H1 (cell line): ENCODE measurements around the gene SRP14. TPM values are rescaled to one million over a fixed set of nuclear protein-coding genes. Genes with fewer than 3 reads are reported as not detected.

Experiments used
- CTCF ChIA-PET: fragments of 300-600 bp; sonication (Branson Sonifier 250); formaldehyde crosslinking; loops from one replicate; lab custom pipeline; 2021; ENCODE audit not compliant: partially characterized antibody; lab: Charles Lee
- POLR2A ChIA-PET: fragments of 300-600 bp; sonication (Branson Sonifier 250); formaldehyde crosslinking; loops from one replicate; lab custom pipeline; 2021; ENCODE audit warnings: inconsistent platforms; ENCODE audit not compliant: partially characterized antibody; lab: Charles Lee
- DNase-seq, 2 experiments: peaks; one replicate each; pipeline versions ENCODE4 v3.0.0 to v3.0.0-alpha.2; 2010 to 2022; ENCODE audit warnings: low spot score in 2 of 2, low read depth in 1 of 2, mixed read lengths in 1 of 2
- FAIRE-seq: peaks from 2 replicates; lab custom pipeline; 2011; peaks lifted over from hg19 to GRCh38; lab: Jason Lieb, UNC
- H2AFZ ChIP-seq: 2 replicates; pipeline ENCODE4 v1.8.1; 2012; ENCODE audit warnings: low read length, inconsistent platforms
- H2AK5ac ChIP-seq: 2 replicates; pipeline ENCODE4 v1.6.1; 2013; ENCODE audit warnings: low read depth, low read length
- H2BK120ac ChIP-seq: replicated peaks from 2 replicates; pipeline ENCODE3; 2013; ENCODE audit warnings: low read depth, low read length, inconsistent platforms
- H2BK12ac ChIP-seq: 2 replicates; pipeline ENCODE4 v1.6.1; 2013; ENCODE audit warnings: low read depth, low read length
- H2BK15ac ChIP-seq: 2 replicates; pipeline ENCODE4 v1.6.1; 2013; ENCODE audit warnings: low read length
- H2BK20ac ChIP-seq: 2 replicates; pipeline ENCODE4 v1.6.1; 2013; ENCODE audit warnings: low read length
- H2BK5ac ChIP-seq: 2 replicates; pipeline ENCODE4 v1.6.1; 2013; ENCODE audit warnings: low read depth, low read length
- H3K14ac ChIP-seq: 2 replicates; pipeline ENCODE4 v1.6.1; 2013; ENCODE audit warnings: inconsistent platforms; ENCODE audit not compliant: insufficient read length
- H3K18ac ChIP-seq: 2 replicates; pipeline ENCODE4 v1.6.1; 2013; ENCODE audit warnings: low read length; ENCODE audit errors: extremely low read depth
- H3K23ac ChIP-seq: 2 replicates; pipeline ENCODE4 v1.6.1; 2013; ENCODE audit warnings: inconsistent platforms; ENCODE audit not compliant: insufficient read length
- H3K23me2 ChIP-seq: 2 replicates; pipeline ENCODE4 v1.6.1; 2013; ENCODE audit warnings: low read depth, low read length
- H3K27ac ChIP-seq: 2 replicates; pipeline ENCODE4 v1.6.1; 2011; ENCODE audit warnings: low read depth, low read length, inconsistent platforms
- H3K27me3 ChIP-seq, 4 experiments: replicated peaks in 1 of 4; 1 replicate in 1 of 4; 2 replicates in 3 of 4; pipeline versions ENCODE4 v1.6.1 to v1.8.1; 2011 to 2013; ENCODE audit warnings: low read length in 3 of 4, mild to moderate bottlenecking in 3 of 4, inconsistent platforms in 2 of 4, mixed read lengths in 2 of 4, moderate library complexity in 1 of 4; ENCODE audit not compliant: control insufficient read depth in 3 of 4, insufficient read depth in 3 of 4; ENCODE audit errors: extremely low read depth in 1 of 4
- H3K36me3 ChIP-seq, 4 experiments: 2 replicates each; pipeline versions ENCODE4 v1.6.1 to v1.8.1; 2011 to 2013; ENCODE audit warnings: mild to moderate bottlenecking in 4 of 4, low read length in 3 of 4, moderate library complexity in 2 of 4, control low read depth in 1 of 4, inconsistent platforms in 1 of 4; ENCODE audit not compliant: insufficient read depth in 4 of 4, control insufficient read depth in 2 of 4
- H3K4ac ChIP-seq: replicated peaks from 2 replicates; pipeline ENCODE3; 2013; ENCODE audit warnings: low read length, low read depth, mixed read lengths, inconsistent platforms; ENCODE audit not compliant: insufficient read length
- H3K4me1 ChIP-seq, 4 experiments: replicated peaks in 1 of 4; 1 replicate in 1 of 4; 2 replicates in 3 of 4; pipeline versions ENCODE4 v1.6.1 to v1.8.1; 2011 to 2013; ENCODE audit warnings: low read length in 3 of 4, inconsistent platforms in 2 of 4, mixed read lengths in 1 of 4; ENCODE audit not compliant: insufficient read depth in 4 of 4, control insufficient read depth in 3 of 4
- H3K4me2 ChIP-seq, 2 experiments: 2 replicates each; pipeline versions ENCODE4 v1.6.1 to v1.8.1; 2011 to 2013; ENCODE audit warnings: low read depth in 2 of 2, low read length in 2 of 2, control low read depth in 1 of 2, inconsistent platforms in 1 of 2, mild to moderate bottlenecking in 1 of 2; ENCODE audit not compliant: insufficient read depth in 1 of 2
- H3K4me3 ChIP-seq, 4 experiments: fragments of 200-600, 300-600 bp in 1 of 4; sonication (generic), shearing (Covaris generic), sonication (Bioruptor Twin) in 1 of 4; 2 replicates each; pipeline versions ENCODE4 v1.5.1 to v1.8.1; 2011 to 2016; ENCODE audit warnings: low read length in 4 of 4, low read depth in 3 of 4, control low read depth in 2 of 4, inconsistent platforms in 2 of 4, mild to moderate bottlenecking in 2 of 4, mixed read lengths in 1 of 4, moderate library complexity in 1 of 4; ENCODE audit not compliant: insufficient read depth in 2 of 4; ENCODE audit errors: extremely low read depth in 1 of 4
- H3K56ac ChIP-seq: replicated peaks from 2 replicates; pipeline ENCODE3; 2013; ENCODE audit warnings: low read depth, mild to moderate bottlenecking, mixed read lengths, low read length, inconsistent platforms; ENCODE audit not compliant: insufficient read length
- H3K79me1 ChIP-seq: 2 replicates; pipeline ENCODE4 v1.6.1; 2013; ENCODE audit warnings: low read depth, low read length, control low read depth
- H3K79me2 ChIP-seq, 2 experiments: 2 replicates each; pipeline versions ENCODE4 v1.6.1 to v1.8.1; 2012 to 2013; ENCODE audit warnings: low read length in 2 of 2, mild to moderate bottlenecking in 2 of 2, inconsistent platforms in 1 of 2; ENCODE audit not compliant: insufficient read depth in 2 of 2, control insufficient read depth in 1 of 2
- H3K9ac ChIP-seq, 4 experiments: replicated peaks in 1 of 4; 1 replicate in 1 of 4; 2 replicates in 3 of 4; pipeline versions ENCODE4 v1.6.1 to v1.8.1; 2011 to 2013; ENCODE audit warnings: low read depth in 3 of 4, low read length in 3 of 4, control low read depth in 2 of 4, mild to moderate bottlenecking in 2 of 4, moderate library complexity in 2 of 4, inconsistent platforms in 1 of 4; ENCODE audit errors: extremely low read depth in 1 of 4
- H3K9me3 ChIP-seq, 2 experiments: 2 replicates each; pipeline versions ENCODE4 v1.6.1 to v1.8.1; 2012 to 2013; ENCODE audit warnings: mild to moderate bottlenecking in 2 of 2, moderate library complexity in 2 of 2, control low read depth in 1 of 2, inconsistent platforms in 1 of 2, low read depth in 1 of 2, low read length in 1 of 2, mixed read lengths in 1 of 2; ENCODE audit not compliant: insufficient read depth in 2 of 2
- H4K20me1 ChIP-seq, 2 experiments: replicated peaks in 1 of 2; 2 replicates each; pipeline versions ENCODE3 to v1.8.1; 2011 to 2013; ENCODE audit warnings: inconsistent platforms in 2 of 2, low read length in 2 of 2, mild to moderate bottlenecking in 1 of 2; ENCODE audit not compliant: insufficient read depth in 2 of 2, control insufficient read depth in 1 of 2
- H4K5ac ChIP-seq: 2 replicates; pipeline ENCODE4 v1.6.1; 2013; ENCODE audit warnings: low read length, low read depth, mixed read lengths, inconsistent platforms; ENCODE audit not compliant: insufficient read length
- H4K8ac ChIP-seq: 2 replicates; pipeline ENCODE4 v1.8.0; 2013; ENCODE audit warnings: mild to moderate bottlenecking, moderate library complexity, low read length, inconsistent platforms; ENCODE audit not compliant: insufficient read depth; ENCODE audit errors: extremely low read depth
- H4K91ac ChIP-seq: replicated peaks from 2 replicates; pipeline ENCODE3; 2013; ENCODE audit warnings: low read length, mixed read lengths, inconsistent platforms; ENCODE audit not compliant: insufficient read length
- BCL11A ChIP-seq, 2 experiments: IDR thresholded peaks; one replicate each; pipeline ENCODE4 v1.6.1; 2011; ENCODE audit warnings: low read depth in 2 of 2, low read length in 2 of 2, mild to moderate bottlenecking in 2 of 2
- POLR2A ChIP-seq, 2 experiments: IDR thresholded peaks; 1 replicate in 1 of 2; 2 replicates in 1 of 2; pipeline ENCODE4 v1.6.1; 2011; ENCODE audit warnings: low read depth in 2 of 2, low read length in 2 of 2, mild to moderate bottlenecking in 2 of 2; ENCODE audit errors: control extremely low read depth in 1 of 2
- WGBS, 2 experiments: shearing (Covaris generic) in 1 of 2; methylation state at CpG; one replicate each; pipeline versions ENCODE4 v1.1.6 to v1.1.7; 2013 to 2015; ENCODE audit warnings: low lambda C conversion rate in 2 of 2, mixed read lengths in 2 of 2, inconsistent platforms in 1 of 2, low coverage in 1 of 2, missing lambda C conversion rate in 1 of 2; ENCODE audit not compliant: insufficient replicate concordance in 2 of 2, insufficient coverage in 1 of 2, insufficient read length in 1 of 2; ENCODE audit errors: extremely low coverage in 1 of 2, missing lambda C conversion rate in 1 of 2; 5-methylcytosine and 5-hydroxymethylcytosine counted together
- polyA plus RNA-seq, 7 experiments: library from polyadenylated mRNA; depleted of rRNA in 3 of 7; stranded (reverse) in 5 of 7; unstranded in 2 of 7; fragments of >200 nt in 5 of 7; fragments of 200-250 nt in 2 of 7; gene quantifications; 1 replicate in 5 of 7; 2 replicates in 1 of 7; 4 replicates in 1 of 7; pipeline versions ENCODE4 v1.2.1 to v1.2.3, GENCODE V29; 2011 to 2013; ENCODE audit warnings: missing spikeins in 2 of 7, mixed read lengths in 2 of 7
- total RNA-seq: library from RNA; stranded (reverse); fragmentation: NEBNext Ultra II Directional; extraction: Animal tissue kit (Norgen Biotek cat#: 25700); gene quantifications from 2 replicates; pipeline ENCODE4 v1.2.1, GENCODE V29; 2021
- TF ChIP-seq, protein P1 (sequence below): IDR thresholded peaks from 2 replicates; pipeline ENCODE4 v1.6.1; 2011; ENCODE audit warnings: low read length, improper control_type of control experiment

Gene SRP14
- total and polyA plus RNA-seq, 2 of the 8 experiments (the other 6 are each of a cell fraction or from before 2014, with no cell fraction given): 186 to 223 TPM

DNA sequence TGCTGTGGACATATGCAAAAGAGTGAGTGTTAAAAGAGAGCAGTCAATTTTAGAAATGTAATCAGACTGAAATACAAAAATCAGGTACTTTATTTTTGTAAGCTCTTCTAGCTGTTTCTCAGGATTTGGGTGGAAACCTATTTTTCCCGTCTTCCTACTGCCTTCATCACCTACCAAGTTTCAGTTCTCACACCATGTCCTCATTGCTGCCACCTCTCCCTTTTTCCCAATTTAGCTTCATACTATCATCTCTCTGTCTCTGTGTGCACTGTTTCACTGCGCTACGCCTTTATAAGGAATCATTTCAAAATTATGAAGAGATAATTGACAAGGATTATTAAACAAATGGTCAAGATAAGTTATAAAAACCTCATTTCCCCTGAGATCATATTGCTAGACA, 7.7 kb downstream of the SRP14 start:
- Histone ChIP-seq H3K9me3 (no peaks in the 10 kb centered on the region), H3K18ac (no peak overlapping the region), H3K4me1 (no peaks in the 10 kb centered on the region), H2BK20ac (no peak overlapping the region), H2AFZ (no peak overlapping the region), H4K91ac (no peak overlapping the region), H3K23ac (no peak overlapping the region), H4K8ac (no peak overlapping the region), H3K9ac (no peak overlapping the region), H3K4ac (no peak overlapping the region), H3K27me3 (no peaks in the 10 kb centered on the region), H3K14ac (no peak overlapping the region), H3K4me3 (no peak overlapping the region), H3K27ac (no peak overlapping the region), H2AK5ac (no peak overlapping the region), H3K4me2 (no peak overlapping the region), H2BK120ac (no peak overlapping the region), H3K23me2 (no peaks in the 10 kb centered on the region), H3K79me2 (no peaks in the 10 kb centered on the region), H3K36me3 (peaks cover 19 to 85% (median 57%) of the 10 kb centered on the region in 4 experiments), H2BK12ac (no peak overlapping the region), H2BK5ac (no peak overlapping the region), H3K79me1 (no peaks in the 10 kb centered on the region), H2BK15ac (no peak overlapping the region), H4K5ac (no peak overlapping the region), H4K20me1 (no peaks in the 10 kb centered on the region), H3K56ac (no peak overlapping the region)
- ChIA-PET POLR2A (interaction anchor here (0.6 to 1.1 kb wide), 3 partner anchors 109 to 200 kb away, joined by 3 to 4 read pairs (median 4); no protein-coding TSS in a partner anchor), CTCF (interaction anchor here (0.8 to 21.9 kb wide), 5 partner anchors 8 to 186 kb away, joined by 3 to 406 read pairs (median 6); partner anchors contain the start of gene BMF)
- TF ChIP-seq, protein P1, sequence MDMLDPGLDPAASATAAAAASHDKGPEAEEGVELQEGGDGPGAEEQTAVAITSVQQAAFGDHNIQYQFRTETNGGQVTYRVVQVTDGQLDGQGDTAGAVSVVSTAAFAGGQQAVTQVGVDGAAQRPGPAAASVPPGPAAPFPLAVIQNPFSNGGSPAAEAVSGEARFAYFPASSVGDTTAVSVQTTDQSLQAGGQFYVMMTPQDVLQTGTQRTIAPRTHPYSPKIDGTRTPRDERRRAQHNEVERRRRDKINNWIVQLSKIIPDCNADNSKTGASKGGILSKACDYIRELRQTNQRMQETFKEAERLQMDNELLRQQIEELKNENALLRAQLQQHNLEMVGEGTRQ: no peak
- TF ChIP-seq POLR2A (IDR thresholded peaks at IDR 0.05; ENCODE audit: control extremely low read depth in 1 of 2, low read depth in 2 of 2, low read length in 2 of 2): no peak
- no peak for TF ChIP-seq BCL11A (IDR thresholded peaks at IDR 0.05; ENCODE audit: low read depth in 2 of 2, low read length in 2 of 2)
- DNase-seq (no peak), FAIRE-seq (no peak)
- WGBS, 2 experiments: 89% methylated on average over 3 of the region's 3 CpGs; no CpG with 5 or more reads in 1 of the 2 experiments
